ENCODE results near the gene PSTPIP1. TPM values are rescaled to one million over a fixed set of nuclear protein-coding genes. Genes with fewer than 3 reads are reported as not detected.

Gene PSTPIP1
- total and polyA plus RNA-seq, 2 of the 4 experiments (the other 2 are of a cell fraction): 0.36 to 1.1 TPM

GRCh38 chr15:77025083-77025901, 30.4 kb downstream of the PSTPIP1 start:
- Histone ChIP-seq H2AK5ac (ENCODE audit: low read depth, low read length) (no peak overlapping the region), H2BK5ac (ENCODE audit: low read depth, low read length, poor library complexity, severe bottlenecking) (no peak overlapping the region), H3K14ac (replicated peaks; ENCODE audit: low read depth, low read length) (no peak overlapping the region), H4K5ac (ENCODE audit: low read depth, low read length) (no peak overlapping the region), H3K36me3 (ENCODE audit: control insufficient read depth, insufficient read depth, low read length) (no peaks in the 10 kb centered on the region), H3K18ac (ENCODE audit: low read depth, low read length) (no peak overlapping the region), H3K56ac (ENCODE audit: extremely low read depth, insufficient read depth, low read length) (no peak overlapping the region), H3K9me3 (ENCODE audit: control insufficient read depth, insufficient read depth, low read length) (no peaks in the 10 kb centered on the region), H3K9me1 (ENCODE audit: insufficient read depth, low read length) (peaks cover 11% of the 10 kb centered on the region), H3K9ac (ENCODE audit: low read depth, low read length) (no peak overlapping the region), H2BK120ac (ENCODE audit: low read depth, low read length) (no peak overlapping the region), H3K79me1 (ENCODE audit: low read depth in 1 of 2, low read length in 2 of 2) (no peaks in the 10 kb centered on the region), H4K91ac (ENCODE audit: insufficient read depth, low read depth, low read length) (no peak overlapping the region), H3K27ac (ENCODE audit: insufficient read depth, low read length) (no peak overlapping the region), H2BK20ac (ENCODE audit: low read depth, low read length) (no peak overlapping the region), H4K20me1 (ENCODE audit: insufficient read depth, low read length) (no peaks in the 10 kb centered on the region), H2AK9ac (replicated peaks; ENCODE audit: low read depth, low read length, poor library complexity) (no peak overlapping the region), H3K4me1 (ENCODE audit: control insufficient read depth, insufficient read depth, low read length) (peaks cover 10% of the 10 kb centered on the region), H3K4ac (ENCODE audit: low read depth, low read length) (no peak overlapping the region), H2BK15ac (ENCODE audit: low read depth, low read length) (no peak overlapping the region), H3K23ac (ENCODE audit: low read depth, low read length) (no peak overlapping the region), H4K8ac (ENCODE audit: low read depth in 2 of 2, low read length in 2 of 2) (no peak overlapping the region), H3K4me2 (ENCODE audit: low read depth, low read length) (no peak overlapping the region), H3K4me3 (ENCODE audit: insufficient read depth, low read depth, low read length) (no peak overlapping the region), H3K27me3 (ENCODE audit: control insufficient read depth, insufficient read depth, low read length) (no peaks in the 10 kb centered on the region; the same call in 1 of the 2 replicates), H2AFZ (replicated peaks; ENCODE audit: low read length, poor library complexity) (no peak overlapping the region)
- ChIA-PET POLR2A (ENCODE audit: unreplicated experiment) (no interaction called here), CTCF (interaction anchor here (1.0 kb wide), 1 partner anchor 518 kb away, joined by 3 read pairs; no protein-coding TSS in a partner anchor)
- 29% methylated on average over 1 of the region's 15 CpGs; no CpG with 5 or more reads in 1 of the 2 experiments for WGBS, 2 experiments (ENCODE audit: extremely low coverage in 2 of 2, insufficient read length in 1 of 2)
- TF ChIP-seq NFE2L2 (IDR thresholded peaks at IDR 0.05; ENCODE audit: low read depth, low read length) (no peak), POLR2A (IDR thresholded peaks at IDR 0.05; ENCODE audit: low read depth, low read length) (no peak), RCOR1 (IDR thresholded peaks at IDR 0.05; ENCODE audit: insufficient replicate concordance, low read length) (no peak), RFX5 (IDR thresholded peaks at IDR 0.05; ENCODE audit: low read depth, low read length) (no peak), BHLHE40 (IDR thresholded peaks at IDR 0.05; ENCODE audit: low read depth, low read length) (no peak), CEBPB (IDR thresholded peaks at IDR 0.05; ENCODE audit: low read depth, low read length) (no peak), CTCF (conservative IDR thresholded peaks at IDR 0.05; ENCODE audit: low read depth, low read length) (no peak), RAD21 (IDR thresholded peaks at IDR 0.05; ENCODE audit: low read length) (no peak), CHD1 (IDR thresholded peaks at IDR 0.05; ENCODE audit: low read depth, low read length) (no peak), USF2 (IDR thresholded peaks at IDR 0.05; ENCODE audit: low read depth, low read length) (no peak)
- intact Hi-C loops (cut with micrococcal nuclease): loop anchor here (2.0 kb wide), 1 partner anchor 82 kb away; no protein-coding TSS in a partner anchor
- dilution Hi-C loops (cut with HindIII; ENCODE audit: low sequenced_read_pairs, unreplicated experiment): no loop called here
- ATAC-seq (ENCODE audit: low read depth) (no peak), DNase-seq (no peak)
- in situ Hi-C loops (cut with MboI; ENCODE audit: low sequenced_read_pairs): loop anchor here (10.0 kb wide), 1 partner anchor 520 kb away; no protein-coding TSS in a partner anchor
- no TSS peak for BruUV-seq (replicated peaks)
